Endothelial cell of umbilical vein (primary cell): ENCODE data around the gene MRAS.

ENCODE experiments used
- EZH2 ChIP-seq: IDR thresholded peaks from 2 replicates; pipeline ENCODE4 v1.6.1; 2012; ENCODE audit warnings: borderline replicate concordance, low read depth, mild to moderate bottlenecking, moderate library complexity, low read length, inconsistent platforms; ENCODE audit not compliant: severe bottlenecking
- JUN ChIP-seq: IDR thresholded peaks from 2 replicates; pipeline ENCODE4 v1.6.1; 2011; ENCODE audit warnings: borderline replicate concordance, low read depth; ENCODE audit not compliant: insufficient read length, insufficient read depth
- TF ChIP-seq, protein P1 (sequence below), 2 donors: IDR thresholded peaks; 1 replicate in 1 of 2; 2 replicates in 1 of 2; pipeline ENCODE4 v1.5.1; 2011; ENCODE audit warnings: low read length in 2 of 2, mild to moderate bottlenecking in 2 of 2, moderate library complexity in 2 of 2, control low read depth in 1 of 2, inconsistent platforms in 1 of 2, low read depth in 1 of 2; ENCODE audit not compliant: insufficient read depth in 1 of 2; ENCODE audit errors: extremely low read depth in 1 of 2

DNA sequence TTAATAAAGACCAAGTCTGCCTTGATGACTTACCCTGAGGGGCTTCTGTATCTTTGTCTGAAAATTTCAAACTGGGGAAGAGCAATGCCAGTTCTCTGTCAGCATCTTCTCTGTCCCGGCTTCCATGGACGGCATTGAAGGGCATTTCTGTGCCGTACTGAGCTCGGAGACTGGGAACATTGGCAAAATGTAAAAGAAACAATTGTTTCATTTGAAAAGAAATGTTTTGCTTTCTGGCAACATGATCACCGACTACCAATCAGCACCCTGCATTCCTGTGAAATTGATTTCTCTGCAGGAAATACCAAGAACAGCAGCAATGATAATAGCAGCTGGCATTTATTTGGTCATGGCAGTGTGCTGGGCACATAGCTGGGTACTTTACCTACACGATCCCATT, 44.9 kb upstream of the MRAS start:
- TF ChIP-seq, protein P1, sequence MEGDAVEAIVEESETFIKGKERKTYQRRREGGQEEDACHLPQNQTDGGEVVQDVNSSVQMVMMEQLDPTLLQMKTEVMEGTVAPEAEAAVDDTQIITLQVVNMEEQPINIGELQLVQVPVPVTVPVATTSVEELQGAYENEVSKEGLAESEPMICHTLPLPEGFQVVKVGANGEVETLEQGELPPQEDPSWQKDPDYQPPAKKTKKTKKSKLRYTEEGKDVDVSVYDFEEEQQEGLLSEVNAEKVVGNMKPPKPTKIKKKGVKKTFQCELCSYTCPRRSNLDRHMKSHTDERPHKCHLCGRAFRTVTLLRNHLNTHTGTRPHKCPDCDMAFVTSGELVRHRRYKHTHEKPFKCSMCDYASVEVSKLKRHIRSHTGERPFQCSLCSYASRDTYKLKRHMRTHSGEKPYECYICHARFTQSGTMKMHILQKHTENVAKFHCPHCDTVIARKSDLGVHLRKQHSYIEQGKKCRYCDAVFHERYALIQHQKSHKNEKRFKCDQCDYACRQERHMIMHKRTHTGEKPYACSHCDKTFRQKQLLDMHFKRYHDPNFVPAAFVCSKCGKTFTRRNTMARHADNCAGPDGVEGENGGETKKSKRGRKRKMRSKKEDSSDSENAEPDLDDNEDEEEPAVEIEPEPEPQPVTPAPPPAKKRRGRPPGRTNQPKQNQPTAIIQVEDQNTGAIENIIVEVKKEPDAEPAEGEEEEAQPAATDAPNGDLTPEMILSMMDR (IDR thresholded peaks at IDR 0.05; ENCODE audit: extremely low read depth in 1 of 2, insufficient read depth in 1 of 2, low read depth in 1 of 2, low read length in 2 of 2): no peak
- TF ChIP-seq EZH2 (no peak), JUN (no peak)
